Stimulated activated CD8-positive, alpha-beta memory T cell treated with anti-CD3 and anti-CD28 coated beads, Interleukin-2, amount 100 ng/mL, for 1 hour (primary cell): ENCODE data around the gene CDH13.

Experiments used
- DNase-seq, 2 donors: peaks; one replicate each; pipeline ENCODE4 v3.0.0-alpha.2; 2020; ENCODE audit warnings: low read depth in 2 of 2

CDH13 gene

GRCh38 chr16:82628088-82628423 is 1.3 kb downstream of the CDH13 start:
- no peak for DNase-seq

GRCh38 chr16:82628711-82629110 is 1.9 kb downstream of the CDH13 start:
- no peak for DNase-seq

- DNase-seq = no peak
These were observed 2.8 kb downstream of the CDH13 start for GRCh38 chr16:82629441-82630027.

GRCh38 chr16:82630219-82630618 is 3.5 kb downstream of the CDH13 start:
- no peak for DNase-seq

GRCh38 chr16:82630688-82631087 is 3.9 kb downstream of the CDH13 start:
- no peak for DNase-seq

GRCh38 chr16:82631701-82632685 is 5.2 kb downstream of the CDH13 start:
- no peak for DNase-seq

- no peak for DNase-seq
These were observed 7.3 kb downstream of the CDH13 start for GRCh38 chr16:82633964-82634600.

GRCh38 chr16:82634955-82635610 is 8.3 kb downstream of the CDH13 start:
- no peak for DNase-seq

GRCh38 chr16:82636485-82636884 is 9.7 kb downstream of the CDH13 start:
- no peak for DNase-seq

GRCh38 chr16:82636958-82637357 is 10.2 kb downstream of the CDH13 start:
- DNase-seq = no peak

GRCh38 chr16:82638095-82638798 is 11.5 kb downstream of the CDH13 start:
- no peak for DNase-seq

- no peak for DNase-seq
These were observed 12.5 kb downstream of the CDH13 start for GRCh38 chr16:82639263-82639662.

GRCh38 chr16:82639666-82640336 is 13.0 kb downstream of the CDH13 start:
- DNase-seq = peak in 1 of 2 donors; percentile 6

GRCh38 chr16:82641336-82641984 is 14.7 kb downstream of the CDH13 start:
- DNase-seq = no peak

GRCh38 chr16:82643136-82643535 is 16.4 kb downstream of the CDH13 start:
- no peak for DNase-seq

GRCh38 chr16:82643936-82644630 is 17.3 kb downstream of the CDH13 start:
- no peak for DNase-seq

GRCh38 chr16:82646504-82646903 is 19.7 kb downstream of the CDH13 start:
- no peak for DNase-seq

- no peak for DNase-seq
These were observed 23.0 kb downstream of the CDH13 start for GRCh38 chr16:82649766-82650165.

- no peak for DNase-seq
These were observed 24.0 kb downstream of the CDH13 start for GRCh38 chr16:82650804-82651203.
